HepG2 (cell line): ENCODE data around the gene KIF3A. TPM values are rescaled to one million over a fixed set of nuclear protein-coding genes. Genes with fewer than 3 reads are reported as not detected.

ENCODE experiments used
- ARID2 ChIP-seq: sonication (generic); formaldehyde crosslinking; IDR thresholded peaks from 2 replicates; pipeline ENCODE4 v1.8.1; 2022; ENCODE audit warnings: mild to moderate bottlenecking, missing genetic modification reagents, borderline replicate concordance
- ATF6 ChIP-seq: sonication (generic); formaldehyde crosslinking; conservative IDR thresholded peaks from 2 replicates; pipeline ENCODE4 v1.4.0; 2020; ENCODE audit warnings: missing genetic modification reagents
- ELF1 ChIP-seq: sonication (generic); formaldehyde crosslinking; IDR thresholded peaks from 2 replicates; pipeline ENCODE4 v1.4.0; 2020; ENCODE audit warnings: missing genetic modification reagents
- GZF1 ChIP-seq: sonication (generic); formaldehyde crosslinking; IDR thresholded peaks from 2 replicates; pipeline ENCODE4 v1.5.1; 2020; ENCODE audit warnings: mild to moderate bottlenecking, missing genetic modification reagents
- IRF1 ChIP-seq: sonication (generic); formaldehyde crosslinking; IDR thresholded peaks from 2 replicates; pipeline ENCODE4 v1.4.0; 2020; ENCODE audit warnings: low read depth, mild to moderate bottlenecking, missing genetic modification reagents
- IRF2 ChIP-seq: IDR thresholded peaks from 2 replicates; pipeline ENCODE4 v1.6.1; 2018; ENCODE audit warnings: missing genetic modification reagents, missing compliant biosample characterization
- JUN ChIP-seq: sonication (generic); formaldehyde crosslinking; IDR thresholded peaks from 2 replicates; pipeline ENCODE4 v1.4.0; 2020; ENCODE audit warnings: mild to moderate bottlenecking, missing genetic modification reagents
- MAFK ChIP-seq, 2 experiments: IDR thresholded peaks in 1 of 2; conservative IDR thresholded peaks in 1 of 2; 2 replicates each; pipeline ENCODE4 v1.6.1; 2011; ENCODE audit warnings: improper control_type of control experiment in 2 of 2, low read length in 2 of 2
- MATR3 ChIP-seq: sonication (generic); formaldehyde crosslinking; IDR thresholded peaks from 2 replicates; pipeline ENCODE4 v1.4.0; 2020; ENCODE audit warnings: missing genetic modification reagents
- MIER2 ChIP-seq: IDR thresholded peaks from 2 replicates; pipeline ENCODE4 v1.6.1; 2016; ENCODE audit warnings: missing biosample characterization, missing genetic modification reagents
- PPARG ChIP-seq: conservative IDR thresholded peaks from 2 replicates; pipeline ENCODE4 v1.6.1; 2016; ENCODE audit warnings: missing biosample characterization, missing genetic modification reagents
- XBP1 ChIP-seq: sonication (generic); formaldehyde crosslinking; IDR thresholded peaks from 2 replicates; pipeline ENCODE4 v1.5.0; 2020; ENCODE audit warnings: missing genetic modification reagents
- ZBTB34 ChIP-seq: sonication (generic); formaldehyde crosslinking; IDR thresholded peaks from 2 replicates; pipeline ENCODE4 v1.8.0; 2022; ENCODE audit warnings: mild to moderate bottlenecking, missing genetic modification reagents
- ZBTB4 ChIP-seq: sonication (generic); formaldehyde crosslinking; IDR thresholded peaks from 2 replicates; pipeline ENCODE4 v1.4.0; 2020; ENCODE audit warnings: missing genetic modification reagents, mild to moderate bottlenecking, borderline replicate concordance
- ZFP1 ChIP-seq: IDR thresholded peaks from 2 replicates; pipeline ENCODE4 v1.6.1; 2016
- ZFYVE20 ChIP-seq: sonication (generic); formaldehyde crosslinking; IDR thresholded peaks from 2 replicates; pipeline ENCODE4 v1.8.0; 2023; ENCODE audit warnings: low read depth, mild to moderate bottlenecking, moderate library complexity, missing genetic modification reagents, borderline replicate concordance
- ZNF101 ChIP-seq: sonication (generic); formaldehyde crosslinking; IDR thresholded peaks from 2 replicates; pipeline ENCODE4 v1.4.0; 2020; ENCODE audit warnings: mild to moderate bottlenecking, low read depth, missing genetic modification reagents, borderline replicate concordance
- ZNF12 ChIP-seq: sonication (generic); formaldehyde crosslinking; IDR thresholded peaks from 2 replicates; pipeline ENCODE4 v1.5.0; 2020; ENCODE audit warnings: missing genetic modification reagents
- ZNF20 ChIP-seq: sonication (generic); formaldehyde crosslinking; IDR thresholded peaks from 2 replicates; pipeline ENCODE4 v1.4.0; 2020; ENCODE audit warnings: mild to moderate bottlenecking, moderate library complexity, missing genetic modification reagents
- ZNF205 ChIP-seq: IDR thresholded peaks from 2 replicates; pipeline ENCODE4 v1.6.1; 2018; ENCODE audit warnings: missing biosample characterization, missing genetic modification reagents
- ZNF296 ChIP-seq: sonication (generic); formaldehyde crosslinking; conservative IDR thresholded peaks from 2 replicates; pipeline ENCODE4 v1.5.0; 2020; ENCODE audit warnings: mild to moderate bottlenecking, missing genetic modification reagents
- ZNF337 ChIP-seq: sonication (generic); formaldehyde crosslinking; IDR thresholded peaks from 2 replicates; pipeline ENCODE4 v1.5.1; 2020; ENCODE audit warnings: missing genetic modification reagents, low read depth, mild to moderate bottlenecking, borderline replicate concordance
- ZNF776 ChIP-seq: sonication (generic); formaldehyde crosslinking; IDR thresholded peaks from 2 replicates; pipeline ENCODE4 v1.4.0; 2020; ENCODE audit warnings: mild to moderate bottlenecking, missing genetic modification reagents
- polyA plus RNA-seq, 8 experiments: library from polyadenylated mRNA; depleted of rRNA in 3 of 8; stranded (reverse) in 7 of 8; unstranded in 1 of 8; fragments of >200 nt; fragmentation: Illumina TruSeq in 4 of 8; extraction: Trizol in 4 of 8; gene quantifications; 2 replicates each; pipeline versions ENCODE4 v1.2.1 to v1.2.3, GENCODE V29; 2011 to 2016; ENCODE audit warnings: low read depth in 4 of 8, missing spikeins in 1 of 8, mixed read lengths in 1 of 8; ENCODE audit not compliant: insufficient read depth in 1 of 8
- total RNA-seq, 5 experiments: library from RNA; depleted of rRNA; stranded (reverse); fragments of >200 nt; fragmentation: Illumina TruSeq; extraction: Trizol; gene quantifications; 2 replicates each; pipeline ENCODE4 v1.2.3, GENCODE V29; 2016; ENCODE audit warnings: low read depth in 1 of 5

Gene KIF3A
- total and polyA plus RNA-seq, 2 of the 13 experiments (the other 11 are each of a cell fraction or from before 2014, with no cell fraction given) = 2.3 to 8.4 TPM

GRCh38 chr5:132736853-132737833 is at the start of gene KIF3A (continued):
- no peak for TF ChIP-seq ZBTB4 (CRISPR knock-in tag)
- TF ChIP-seq ATF6 (CRISPR knock-in tag) = no peak
- no peak for TF ChIP-seq ZFYVE20 (CRISPR knock-in tag)
- TF ChIP-seq ZNF101 (CRISPR knock-in tag) = no peak
- no peak for TF ChIP-seq MAFK (conservative IDR thresholded peaks at IDR 0.05 in 1 of 2, IDR thresholded peaks at IDR 0.05 in 1 of 2; ENCODE audit: low read length in 2 of 2)
- 0 out of 2 replicates have a peak, but pooled peaks have one; percentile 78 for TF ChIP-seq IRF1 (CRISPR knock-in tag)
- TF ChIP-seq ZFP1 (CRISPR knock-in tag) = no peak
- TF ChIP-seq ZNF12 (CRISPR knock-in tag) = no peak
- TF ChIP-seq ELF1 = 0 out of 2 replicates have a peak, but pooled peaks have one; percentile 11
- peak; percentile 36; the same call in 1 of the 2 replicates for TF ChIP-seq IRF2 (CRISPR knock-in tag)
- TF ChIP-seq ARID2 (CRISPR knock-in tag) = no peak
- TF ChIP-seq ZNF205 (CRISPR knock-in tag) = no peak
- TF ChIP-seq ZBTB34 (CRISPR knock-in tag) = no peak; the same call in 1 of the 2 replicates
- TF ChIP-seq ZNF776 (CRISPR knock-in tag) = peak; percentile 52; the same call in 1 of the 2 replicates
- no peak for TF ChIP-seq ZNF296
- TF ChIP-seq JUN (CRISPR knock-in tag) = no peak; the same call in 1 of the 2 replicates
- TF ChIP-seq PPARG (CRISPR knock-in tag) = no peak
- TF ChIP-seq ZNF20 (CRISPR knock-in tag) = no peak
- no peak for TF ChIP-seq GZF1 (CRISPR knock-in tag)
- TF ChIP-seq XBP1 (CRISPR knock-in tag) = no peak
- TF ChIP-seq ZNF337 (CRISPR knock-in tag) = no peak
- TF ChIP-seq MIER2 (CRISPR knock-in tag) = no peak
- no peak for TF ChIP-seq MATR3 (CRISPR knock-in tag)
